Measurements from ENCODE around the gene BEND5.

GRCh38 chr1:48726557-48727215 is 50.0 kb downstream of the BEND5 start:
- TF ChIP-seq, protein P1, sequence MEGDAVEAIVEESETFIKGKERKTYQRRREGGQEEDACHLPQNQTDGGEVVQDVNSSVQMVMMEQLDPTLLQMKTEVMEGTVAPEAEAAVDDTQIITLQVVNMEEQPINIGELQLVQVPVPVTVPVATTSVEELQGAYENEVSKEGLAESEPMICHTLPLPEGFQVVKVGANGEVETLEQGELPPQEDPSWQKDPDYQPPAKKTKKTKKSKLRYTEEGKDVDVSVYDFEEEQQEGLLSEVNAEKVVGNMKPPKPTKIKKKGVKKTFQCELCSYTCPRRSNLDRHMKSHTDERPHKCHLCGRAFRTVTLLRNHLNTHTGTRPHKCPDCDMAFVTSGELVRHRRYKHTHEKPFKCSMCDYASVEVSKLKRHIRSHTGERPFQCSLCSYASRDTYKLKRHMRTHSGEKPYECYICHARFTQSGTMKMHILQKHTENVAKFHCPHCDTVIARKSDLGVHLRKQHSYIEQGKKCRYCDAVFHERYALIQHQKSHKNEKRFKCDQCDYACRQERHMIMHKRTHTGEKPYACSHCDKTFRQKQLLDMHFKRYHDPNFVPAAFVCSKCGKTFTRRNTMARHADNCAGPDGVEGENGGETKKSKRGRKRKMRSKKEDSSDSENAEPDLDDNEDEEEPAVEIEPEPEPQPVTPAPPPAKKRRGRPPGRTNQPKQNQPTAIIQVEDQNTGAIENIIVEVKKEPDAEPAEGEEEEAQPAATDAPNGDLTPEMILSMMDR (IDR thresholded peaks at IDR 0.05) = no peak
- TF ChIP-seq POLR2A (IDR thresholded peaks at IDR 0.05) = no peak
